Dermis blood vessel endothelial cell (primary cell): ENCODE measurements around the gene BCL2. TPM values are rescaled to one million over a fixed set of nuclear protein-coding genes. Genes with fewer than 3 reads are reported as not detected.

ENCODE experiments used
- DNase-seq: peaks from one replicate; pipeline ENCODE4 v3.0.0; 2010
- total RNA-seq: library from RNA; depleted of rRNA; stranded (reverse); fragments of >200 nt; gene quantifications from 2 replicates; pipeline ENCODE4 v1.2.3, GENCODE V29; 2014

BCL2 gene
- total RNA-seq, 1 donor from 2014 or later: 1.4 TPM

DNA sequence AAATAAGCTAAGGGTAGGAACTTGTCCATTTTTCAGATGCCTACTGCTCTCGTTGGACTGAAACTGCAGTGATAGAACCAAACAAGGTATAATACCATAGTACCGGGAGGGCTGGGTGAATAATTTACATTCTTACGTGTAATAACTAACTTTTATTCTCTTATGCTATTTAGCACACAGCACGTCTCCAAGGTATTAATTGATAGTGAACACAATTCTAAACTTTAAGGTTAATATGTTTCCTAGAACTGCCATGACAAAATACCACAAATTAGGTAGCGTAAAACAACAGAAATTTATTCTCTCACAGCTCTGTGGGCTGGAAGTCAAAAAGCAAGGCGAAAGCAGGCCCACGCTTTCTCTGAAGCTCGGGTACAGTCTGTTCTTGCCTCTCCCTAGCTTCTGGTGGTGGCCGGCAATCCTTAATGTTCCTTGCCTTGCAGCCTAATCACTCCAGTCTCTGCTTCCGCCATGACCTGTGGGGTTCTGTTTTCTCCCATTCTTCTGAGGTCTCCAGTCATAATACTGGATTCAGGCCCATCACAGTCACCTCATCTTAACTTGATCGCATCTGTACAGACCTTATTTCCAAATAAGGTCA lies 5.6 kb upstream of the BCL2 start:
- DNase-seq: no peak

DNA sequence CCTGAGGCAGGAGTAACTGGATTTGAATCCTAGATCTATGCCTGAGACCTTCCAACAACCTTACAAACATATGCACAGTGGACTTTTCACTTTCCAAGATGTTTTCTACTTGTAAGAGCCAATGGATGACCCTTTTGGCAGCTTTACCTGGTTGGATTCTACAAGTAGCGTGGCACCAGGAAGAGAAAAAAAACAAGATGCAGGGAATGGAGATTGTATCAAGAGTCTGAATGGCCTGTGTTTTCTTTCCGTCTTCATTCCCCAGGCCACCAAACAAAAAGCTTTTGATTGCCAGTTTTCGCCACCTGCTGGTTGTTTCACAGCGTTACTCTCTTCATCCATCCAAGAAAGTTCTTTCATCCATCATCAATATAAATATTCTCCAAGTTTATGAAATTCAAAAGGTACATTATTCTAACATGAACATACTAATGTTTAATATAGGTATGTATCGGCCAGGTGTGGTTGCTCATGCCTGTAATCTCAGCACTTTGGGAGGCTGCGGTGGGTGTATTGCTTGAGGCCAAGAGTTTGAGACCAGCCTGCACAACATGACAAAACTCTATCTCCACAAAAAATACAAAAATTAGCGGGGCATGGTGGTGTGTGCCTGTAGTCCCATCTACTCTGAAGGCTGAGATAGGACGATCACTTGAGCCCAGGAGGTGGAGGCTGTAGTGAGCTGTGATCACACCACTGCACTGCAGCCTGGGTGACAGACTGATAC lies 3.5 kb upstream of the BCL2 start:
- DNase-seq: peak; percentile 83

DNA sequence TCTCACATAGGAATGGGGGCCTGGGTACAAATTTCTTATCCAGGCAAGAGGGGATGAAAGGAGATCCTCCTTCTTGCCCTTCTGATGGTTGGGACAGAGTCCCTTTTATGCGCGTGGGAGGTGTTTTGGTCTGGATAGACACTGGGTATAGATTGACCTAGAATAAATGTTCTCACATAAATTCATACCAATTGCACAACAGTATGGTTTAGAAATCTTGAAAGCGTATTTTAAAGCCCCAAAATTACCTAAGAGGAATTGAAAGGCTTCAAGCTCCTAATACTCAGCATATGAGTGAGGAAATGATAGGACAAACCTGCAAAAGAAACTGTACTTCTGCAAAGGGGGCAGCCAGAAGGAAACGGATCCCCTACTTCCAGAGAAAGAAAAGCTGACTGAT lies 2.6 kb upstream of the BCL2 start:
- no peak for DNase-seq

DNA sequence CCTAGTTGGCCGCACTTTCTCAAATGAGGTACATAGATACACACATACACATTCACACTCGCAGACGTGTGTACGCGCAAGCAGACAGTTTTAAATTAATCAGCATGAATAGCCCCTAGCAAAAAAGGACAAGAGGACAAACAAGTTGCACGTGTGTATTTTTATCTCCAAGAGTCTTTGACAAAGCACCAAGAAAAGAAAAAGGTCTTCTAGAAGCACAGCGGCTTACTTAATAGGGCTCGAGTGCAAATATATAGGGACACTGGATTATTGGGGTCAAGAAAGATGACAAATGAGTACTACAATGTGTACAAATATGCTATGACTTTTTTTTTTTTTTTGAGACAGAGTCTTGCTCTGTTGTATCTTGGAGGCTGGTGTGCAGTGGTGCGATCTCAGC lies 1.7 kb upstream of the BCL2 start:
- DNase-seq: no peak

DNA sequence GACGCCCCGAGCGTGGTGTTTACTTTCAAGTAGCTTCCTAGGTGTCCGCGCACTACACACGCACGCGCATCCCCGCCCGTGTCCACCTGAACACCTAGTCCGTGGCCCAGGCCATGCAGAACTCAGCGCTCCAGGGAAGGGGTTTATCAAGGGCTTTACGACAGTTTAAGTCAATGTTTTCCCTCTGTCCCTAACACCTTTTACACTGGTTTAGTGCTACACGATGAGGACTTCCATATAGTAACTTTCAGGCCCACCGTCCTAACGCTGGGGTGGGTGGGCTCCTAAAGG lies 1.4 kb upstream of the BCL2 start:
- no peak for DNase-seq

DNA sequence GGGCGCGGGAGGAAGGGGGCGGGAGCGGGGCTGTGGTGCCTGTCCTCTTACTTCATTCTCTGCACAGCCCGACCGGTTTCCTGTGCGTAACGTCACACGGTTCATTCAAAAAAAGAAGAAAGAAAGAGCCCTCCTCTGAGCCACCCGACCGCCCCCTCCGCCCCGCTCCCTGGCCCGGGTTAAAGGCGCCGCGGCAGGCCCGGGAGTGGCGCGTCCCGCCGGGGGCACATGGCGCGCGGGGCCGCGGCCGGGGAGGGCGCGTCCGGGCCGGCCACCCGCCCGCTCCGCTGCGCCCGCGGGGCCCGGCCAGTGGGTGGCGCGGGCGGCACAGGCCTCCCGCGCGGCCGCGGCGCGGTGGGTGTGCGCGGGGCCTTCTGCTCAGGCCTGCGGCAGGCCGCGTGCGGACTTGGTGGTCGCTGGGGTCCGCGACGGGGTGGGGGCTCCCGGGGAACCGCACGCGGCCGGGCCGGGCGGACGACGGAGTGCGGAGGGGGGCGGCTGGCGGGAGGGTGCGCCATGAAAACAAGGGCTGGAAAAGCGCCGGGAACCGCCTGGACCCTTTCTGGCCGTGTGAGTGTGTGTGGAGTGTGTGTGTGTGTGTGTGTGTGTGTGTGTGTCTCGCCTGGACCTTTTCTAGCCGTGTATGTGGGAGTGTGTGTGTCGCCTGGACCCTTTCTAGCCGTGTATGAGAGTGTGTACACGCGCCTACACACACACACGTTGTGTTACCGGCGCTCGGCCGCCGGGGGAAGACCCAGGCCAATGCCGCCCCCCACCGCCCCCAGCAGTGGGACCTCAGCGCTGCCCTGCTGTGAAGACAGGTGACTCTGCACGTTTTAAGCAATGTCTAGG lies 780 bp upstream of the BCL2 start:
- DNase-seq: peak; percentile 75

DNA sequence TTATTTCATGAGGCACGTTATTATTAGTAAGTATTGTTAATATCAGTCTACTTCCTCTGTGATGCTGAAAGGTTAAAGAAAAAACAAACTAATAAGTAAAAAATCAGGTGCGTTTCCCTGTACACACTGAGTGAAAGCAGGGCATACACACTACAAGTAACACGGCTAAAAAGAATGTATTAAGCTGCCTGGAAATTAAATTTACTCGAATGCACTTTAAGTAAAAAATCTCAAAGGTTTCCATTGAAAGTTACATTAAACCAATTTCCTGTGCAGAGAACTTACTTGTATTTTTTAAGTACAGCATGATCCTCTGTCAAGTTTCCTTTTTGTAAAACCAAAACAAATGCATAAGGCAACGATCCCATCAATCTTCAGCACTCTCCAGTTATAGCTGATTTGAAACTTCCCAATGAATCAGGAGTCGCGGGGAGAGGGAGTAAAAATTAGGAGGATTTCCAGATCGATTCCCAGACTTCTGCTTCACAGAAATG lies 633 bp downstream of the BCL2 start:
- DNase-seq: peak; percentile 4

DNA sequence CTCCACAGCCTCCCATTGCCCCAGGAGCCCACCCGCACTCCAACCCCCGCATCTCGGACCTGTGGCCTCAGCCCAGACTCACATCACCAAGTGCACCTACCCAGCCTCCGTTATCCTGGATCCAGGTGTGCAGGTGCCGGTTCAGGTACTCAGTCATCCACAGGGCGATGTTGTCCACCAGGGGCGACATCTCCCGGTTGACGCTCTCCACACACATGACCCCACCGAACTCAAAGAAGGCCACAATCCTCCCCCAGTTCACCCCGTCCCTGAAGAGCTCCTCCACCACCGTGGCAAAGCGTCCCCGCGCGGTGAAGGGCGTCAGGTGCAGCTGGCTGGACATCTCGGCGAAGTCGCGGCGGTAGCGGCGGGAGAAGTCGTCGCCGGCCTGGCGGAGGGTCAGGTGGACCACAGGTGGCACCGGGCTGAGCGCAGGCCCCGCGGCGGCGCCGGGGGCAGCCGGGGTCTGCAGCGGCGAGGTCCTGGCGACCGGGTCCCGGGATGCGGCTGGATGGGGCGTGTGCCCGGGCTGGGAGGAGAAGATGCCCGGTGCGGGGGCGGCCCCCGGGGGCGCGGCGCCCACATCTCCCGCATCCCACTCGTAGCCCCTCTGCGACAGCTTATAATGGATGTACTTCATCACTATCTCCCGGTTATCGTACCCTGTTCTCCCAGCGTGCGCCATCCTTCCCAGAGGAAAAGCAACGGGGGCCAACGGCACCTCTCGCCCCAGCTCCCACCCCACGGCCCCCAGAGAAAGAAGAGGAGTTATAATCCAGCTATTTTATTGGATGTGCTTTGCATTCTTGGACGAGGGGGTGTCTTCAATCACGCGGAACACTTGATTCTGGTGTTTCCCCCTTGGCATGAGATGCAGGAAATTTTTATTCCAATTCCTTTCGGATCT lies 1.3 kb downstream of the BCL2 start:
- DNase-seq: peak; percentile 24

DNA sequence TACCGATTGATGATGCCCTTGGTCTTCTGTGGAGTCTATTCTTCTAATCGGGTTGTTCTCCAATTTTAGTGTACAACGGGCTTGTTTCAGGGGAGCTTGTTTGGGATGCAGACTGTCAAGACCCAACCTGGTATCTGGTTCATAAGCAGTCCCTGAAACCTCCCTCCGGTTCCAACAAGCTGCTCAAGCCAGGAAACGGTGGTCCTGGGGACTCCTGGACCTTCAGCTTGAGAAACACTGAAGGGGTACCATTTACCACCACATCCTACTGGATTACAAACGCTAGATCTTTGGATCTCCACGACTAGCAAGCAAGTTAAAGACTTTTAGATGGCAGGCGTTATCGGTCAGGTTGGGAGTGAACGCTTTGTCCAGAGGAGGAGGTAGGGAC lies 2.0 kb downstream of the BCL2 start:
- DNase-seq: no peak

DNA sequence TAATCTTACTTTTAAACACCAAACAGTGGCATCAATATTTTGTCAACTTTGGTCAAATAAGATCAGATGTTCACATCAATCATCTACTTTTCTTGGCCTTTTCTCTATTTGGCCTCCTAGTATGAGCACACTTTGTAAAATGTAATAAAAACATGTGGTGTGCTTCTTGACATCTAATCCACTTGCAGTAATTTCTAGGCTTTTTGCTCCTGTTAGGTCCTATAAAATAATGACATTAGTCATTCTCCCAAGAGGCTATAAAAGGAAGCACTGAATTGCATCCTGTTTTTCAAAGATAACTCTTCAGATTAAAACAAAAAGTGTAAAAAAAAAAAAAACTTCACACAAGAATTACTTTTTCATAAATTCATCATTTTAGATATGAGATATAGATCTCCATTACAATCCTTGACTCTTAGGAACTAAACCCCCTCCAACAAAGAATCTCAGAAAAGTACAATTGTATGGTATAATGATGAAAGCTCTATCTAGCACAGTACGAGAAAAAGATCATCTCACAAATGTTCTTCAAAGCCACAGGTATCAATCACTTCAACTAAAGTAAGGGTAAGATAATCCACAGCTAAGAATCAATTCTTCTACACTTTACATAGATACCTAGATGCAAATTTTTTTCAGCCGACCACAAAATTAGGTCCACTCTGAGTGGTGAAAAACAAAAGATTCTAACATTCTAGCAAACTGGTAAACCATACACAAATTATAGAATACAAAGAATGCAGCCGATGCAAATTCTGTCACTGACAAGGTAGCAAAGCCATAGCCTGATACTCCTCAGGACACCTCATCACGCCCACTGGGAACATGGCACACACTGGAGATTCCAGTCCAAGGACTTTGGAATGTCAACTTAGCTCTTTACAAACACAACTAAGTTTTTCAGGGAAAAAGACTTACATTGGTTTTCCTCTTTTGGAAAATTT lies 2.7 kb downstream of the BCL2 start:
- DNase-seq: no peak

DNA sequence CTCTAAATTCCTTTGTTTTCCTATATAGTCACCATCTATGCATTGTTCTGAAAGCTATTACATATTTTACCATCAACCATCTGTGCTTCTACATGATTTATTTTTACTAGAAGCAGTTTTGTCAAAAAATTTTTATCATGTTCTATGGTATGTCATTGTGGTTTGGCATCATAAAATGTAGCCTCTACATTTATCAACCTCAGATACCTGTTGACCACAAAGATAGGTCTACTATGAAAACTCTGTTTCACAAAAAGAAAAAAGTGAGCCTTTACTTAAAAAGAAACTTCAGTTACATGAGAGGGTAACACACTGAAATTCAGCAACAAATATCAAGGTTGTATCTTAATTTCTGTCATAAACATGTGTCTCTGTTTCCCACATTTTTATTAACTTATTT lies 3.7 kb downstream of the BCL2 start:
- no peak for DNase-seq

DNA sequence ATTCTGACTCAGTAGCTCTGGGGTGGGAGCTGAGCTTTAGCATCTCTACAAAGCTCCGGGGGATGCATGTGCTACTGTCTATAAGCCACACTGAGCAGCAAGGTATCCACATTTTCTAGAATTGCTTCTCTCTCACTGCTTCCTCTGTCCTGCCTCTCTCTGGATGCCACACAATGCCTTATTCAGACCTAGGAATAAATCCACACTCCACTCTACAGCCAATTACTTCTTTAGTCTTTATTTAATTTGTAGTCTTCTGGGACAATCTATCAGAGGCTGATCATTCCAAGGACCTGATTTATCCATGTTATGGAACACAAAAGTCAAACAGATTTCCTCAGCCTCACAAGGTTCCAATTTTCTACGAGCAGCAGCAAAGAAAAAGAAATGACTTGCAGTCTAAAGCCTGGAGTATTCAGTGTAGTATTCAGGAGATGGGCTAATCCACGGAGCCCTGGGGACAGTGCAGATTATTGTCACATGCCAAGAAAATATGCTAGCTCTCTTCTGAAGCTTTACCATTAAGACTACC lies 4.4 kb downstream of the BCL2 start:
- no peak for DNase-seq

DNA sequence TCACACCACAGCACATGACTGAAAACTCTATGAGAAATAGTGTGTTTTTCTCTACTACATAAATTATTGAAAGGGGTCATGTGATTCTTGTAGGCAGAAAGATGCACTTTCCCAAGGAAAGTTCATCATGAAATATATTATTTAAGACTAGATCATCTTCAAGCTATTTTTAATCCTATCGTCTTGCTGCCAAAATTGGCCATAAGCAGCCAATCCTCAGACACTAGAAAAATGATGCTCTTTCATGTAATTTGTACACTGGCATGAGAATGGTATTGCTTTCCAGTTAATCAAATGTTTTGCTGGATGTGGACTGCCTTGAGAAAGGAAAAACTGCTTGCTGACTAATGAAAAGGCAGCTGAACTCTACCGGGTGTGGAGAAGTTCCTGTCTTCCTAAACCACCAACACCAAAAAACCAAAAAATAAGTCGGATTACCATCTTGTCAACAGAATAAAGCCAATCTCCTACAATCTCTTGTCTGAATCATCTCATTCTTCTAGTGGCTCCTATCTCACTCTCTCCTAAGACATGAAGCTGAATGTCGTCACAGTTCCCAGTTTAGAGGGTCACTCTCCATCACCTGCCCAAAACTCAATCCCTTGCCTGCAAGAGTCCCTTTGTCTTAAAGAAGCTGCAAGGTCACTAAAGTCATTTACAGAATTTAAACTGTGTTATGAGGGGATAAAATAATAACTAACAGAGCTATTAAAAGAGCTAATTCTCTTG lies 5.3 kb downstream of the BCL2 start:
- no peak for DNase-seq

DNA sequence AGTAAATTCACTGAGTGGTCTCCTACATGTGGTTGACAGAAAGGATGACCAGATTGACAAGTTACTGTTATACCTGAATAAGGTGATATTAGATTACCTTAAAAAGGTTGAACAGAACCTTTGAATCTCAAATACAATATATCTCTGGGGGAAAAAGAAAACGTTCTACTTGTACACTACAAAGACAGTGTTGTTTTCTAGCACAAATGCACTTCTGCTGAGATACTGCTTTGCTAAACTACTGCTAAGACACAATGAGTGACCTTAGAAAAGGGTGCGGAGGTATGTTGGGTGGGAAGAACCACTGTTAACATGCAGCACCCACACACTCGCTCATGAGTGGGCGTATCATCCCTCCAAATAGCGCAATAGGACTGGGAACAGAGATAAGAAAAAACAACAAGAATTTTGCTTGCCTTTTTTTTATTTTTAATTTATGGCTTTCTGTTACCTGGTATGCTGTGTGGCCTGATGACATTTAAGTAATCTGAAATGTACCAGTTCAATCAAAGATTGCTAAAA lies 6.1 kb downstream of the BCL2 start:
- no peak for DNase-seq

DNA sequence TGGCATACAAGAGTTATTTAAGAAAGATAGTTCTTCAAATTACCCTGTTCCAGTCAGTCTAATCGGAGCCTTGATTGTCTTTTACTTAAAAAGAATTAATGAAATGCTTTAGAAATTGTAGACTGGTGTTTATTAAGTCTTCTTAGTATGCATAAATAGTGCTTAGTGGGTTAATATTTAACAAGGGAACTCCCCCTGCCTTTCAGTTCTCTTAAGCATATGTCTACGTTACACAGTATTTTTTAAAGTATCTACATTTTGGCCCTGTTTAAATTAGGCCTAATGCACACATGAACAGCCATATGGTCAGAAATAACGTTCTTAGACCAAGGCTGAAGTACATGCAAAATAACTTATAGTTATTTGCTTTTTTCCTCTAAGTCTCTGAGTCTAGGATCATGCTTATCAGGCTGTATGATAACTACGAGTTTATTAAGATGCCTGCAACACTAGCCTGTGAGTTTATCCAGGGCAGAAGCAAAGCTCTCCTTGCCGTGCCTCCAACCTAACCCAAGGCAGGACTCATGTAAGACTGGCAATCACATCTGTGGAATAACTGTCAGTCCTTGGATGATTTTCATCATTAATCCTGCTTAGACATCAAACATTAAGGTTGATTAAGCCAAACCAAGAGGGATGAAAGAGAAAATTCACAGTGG lies 6.7 kb downstream of the BCL2 start:
- no peak for DNase-seq

DNA sequence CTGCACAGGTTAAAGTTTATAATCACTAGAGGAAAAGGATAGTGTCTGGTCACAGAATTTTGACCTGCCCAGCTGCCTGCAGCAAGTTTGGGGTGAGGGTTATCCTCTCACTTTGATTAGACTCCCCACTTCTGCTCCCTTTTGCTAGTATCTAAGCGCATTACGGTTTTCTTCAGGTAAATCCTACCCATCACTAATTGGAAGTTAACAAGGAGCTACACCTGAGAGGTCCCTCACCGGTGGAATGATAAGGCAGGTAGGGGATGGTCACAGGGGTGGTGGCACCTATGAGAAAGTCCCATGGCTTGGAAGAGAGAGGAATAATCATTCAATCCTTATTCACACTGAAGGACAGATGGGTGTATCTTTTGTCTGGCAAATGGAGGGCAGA lies 7.6 kb downstream of the BCL2 start:
- no peak for DNase-seq

DNA sequence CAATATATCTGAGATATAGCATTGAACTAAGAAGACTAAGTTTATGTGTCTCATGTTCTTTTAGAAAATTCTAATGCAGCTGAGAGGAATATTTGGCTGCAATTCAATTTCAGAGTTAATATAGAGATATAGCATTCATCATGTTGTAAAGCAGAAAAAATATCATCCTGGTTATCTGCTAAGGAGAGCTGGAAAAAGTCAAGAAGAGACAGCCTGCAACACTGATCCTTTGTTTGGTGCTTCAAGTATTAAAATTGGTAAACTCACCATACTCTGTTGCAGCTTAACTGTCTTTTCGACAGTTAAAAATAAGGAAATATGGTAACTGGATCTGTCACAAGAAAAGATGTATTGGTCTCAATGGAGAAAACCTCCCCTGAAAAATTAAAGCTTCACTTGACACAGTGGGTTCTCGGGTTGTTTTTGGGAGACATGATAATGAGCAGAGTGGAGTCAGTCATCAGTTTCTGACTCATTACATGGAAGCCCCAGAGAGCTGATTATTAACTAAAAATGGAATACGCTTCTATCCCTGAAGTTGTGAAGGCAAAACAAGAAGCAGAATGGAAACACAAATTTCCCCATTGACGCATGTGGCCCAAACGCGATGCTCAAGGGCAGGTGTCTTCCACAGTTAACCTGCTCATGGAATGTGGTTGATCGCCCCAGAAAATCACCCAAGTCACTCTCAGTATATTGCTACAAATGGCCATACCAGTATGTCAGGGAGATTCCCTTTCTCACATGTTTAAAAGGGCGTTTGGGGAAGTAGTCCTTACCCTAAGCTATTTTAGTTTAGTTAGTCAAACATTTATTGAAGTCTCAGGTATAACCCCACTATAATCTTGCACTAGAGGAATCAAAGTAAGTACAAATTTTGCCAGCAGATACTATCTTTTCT lies 8.2 kb downstream of the BCL2 start:
- DNase-seq: no peak

DNA sequence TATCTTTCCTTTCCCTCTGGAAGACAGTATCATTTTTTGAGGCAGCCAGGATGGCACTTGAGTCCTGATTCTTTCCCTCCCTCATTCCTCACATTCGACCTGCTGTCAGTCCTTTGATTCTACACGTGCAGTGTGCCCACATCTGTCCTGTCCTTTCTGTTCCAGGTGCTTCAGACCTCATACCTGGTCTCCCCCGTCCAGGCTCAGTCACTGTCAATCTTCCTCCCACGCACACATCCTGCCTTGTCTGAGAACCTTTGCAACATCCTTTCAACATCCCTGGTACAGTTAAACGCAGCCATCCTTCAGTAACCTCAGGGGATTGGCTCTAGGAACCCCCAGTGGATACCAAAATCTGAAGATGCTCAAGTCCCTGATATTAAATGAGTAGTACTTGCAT lies 10.1 kb downstream of the BCL2 start:
- DNase-seq: no peak
